HG02623 (cell line): Measurements from ENCODE around the gene IKBKG.
"Not testable (repeated sequence)": the region's sequence is repeated elsewhere in the genome, so short reads cannot be mapped to it uniquely, and the experiment has no call there.

Source experiments
- ATAC-seq: cut with Tn5 transposase; IDR thresholded peaks from one replicate; pipeline ENCODE4 v1.9.1; 2021; ENCODE audit warnings: moderate library complexity; ENCODE audit not compliant: unreplicated experiment

IKBKG gene

GRCh38 chrX:154525606-154526490, 21.6 kb upstream of the IKBKG start:
- ATAC-seq: no peak

GRCh38 chrX:154526901-154527675, 20.3 kb upstream of the IKBKG start:
- ATAC-seq: peak; percentile 73

- no peak for ATAC-seq
Measured at GRCh38 chrX:154529206-154529612, 18.2 kb upstream of the IKBKG start.

- ATAC-seq: no peak
Measured at GRCh38 chrX:154530286-154530685, 17.1 kb upstream of the IKBKG start.

GRCh38 chrX:154531626-154532025, 15.8 kb upstream of the IKBKG start:
- ATAC-seq: no peak

GRCh38 chrX:154532690-154533089, 14.7 kb upstream of the IKBKG start:
- ATAC-seq: no peak

GRCh38 chrX:154534526-154535322, 12.7 kb upstream of the IKBKG start:
- peak; percentile 53 for ATAC-seq

- no peak for ATAC-seq
Measured at GRCh38 chrX:154535892-154536291, 11.5 kb upstream of the IKBKG start.

GRCh38 chrX:154539077-154539476, 8.3 kb upstream of the IKBKG start:
- no peak for ATAC-seq

GRCh38 chrX:154540365-154540764, 7.1 kb upstream of the IKBKG start:
- not testable (repeated sequence) for ATAC-seq

- no peak for ATAC-seq
Measured at GRCh38 chrX:154540897-154541535, 6.4 kb upstream of the IKBKG start.

GRCh38 chrX:154541589-154541895, 5.9 kb upstream of the IKBKG start:
- no peak for ATAC-seq

GRCh38 chrX:154541896-154542722, 5.3 kb upstream of the IKBKG start:
- ATAC-seq: no peak

- ATAC-seq: no peak
Measured at GRCh38 chrX:154542723-154543424, 4.5 kb upstream of the IKBKG start.

GRCh38 chrX:154545673-154546274, 1.6 kb upstream of the IKBKG start:
- ATAC-seq: no peak

- peak; percentile 42 for ATAC-seq
Measured at GRCh38 chrX:154546354-154547244, 821 bp upstream of the IKBKG start, which contains the start of gene G6PD. TSS of gene G6PD (minus strand) at chrX:154546846. CDS start at chrX:154546155, 691 bp downstream.

- no peak for ATAC-seq
Measured at GRCh38 chrX:154548028-154548316, 552 bp downstream of the IKBKG start.

GRCh38 chrX:154549766-154550165, 2.3 kb downstream of the IKBKG start:
- no peak for ATAC-seq
